Vagina (tissue), 2 donors: Measurements from ENCODE around the gene MASP2.

Experiments used
- POLR2A ChIP-seq, 2 donors: fragments of 450-650 bp; IDR thresholded peaks; one replicate each; pipeline ENCODE4 v1.6.1; 2017; ENCODE audit warnings: antibody characterized with exemption in 2 of 2, mild to moderate bottlenecking in 2 of 2, moderate library complexity in 2 of 2
- POLR2AphosphoS5 ChIP-seq, 2 donors: sonication (generic); formaldehyde crosslinking; IDR thresholded peaks; one replicate each; pipeline ENCODE4 v1.9.0; 2017; ENCODE audit warnings: antibody characterized with exemption in 2 of 2, mild to moderate bottlenecking in 2 of 2, low read depth in 1 of 2; ENCODE audit not compliant: insufficient read depth in 1 of 2
- TF ChIP-seq, protein P1 (sequence below), 3 experiments: fragments of 450-650 bp in 2 of 3; fragments of 200-600 bp in 1 of 3; sonication (generic) in 1 of 3; IDR thresholded peaks; one replicate each; pipeline ENCODE4 v1.5.1; 2017 to 2019; ENCODE audit warnings: antibody characterized with exemption in 3 of 3, mild to moderate bottlenecking in 2 of 3, moderate library complexity in 2 of 3

DNA sequence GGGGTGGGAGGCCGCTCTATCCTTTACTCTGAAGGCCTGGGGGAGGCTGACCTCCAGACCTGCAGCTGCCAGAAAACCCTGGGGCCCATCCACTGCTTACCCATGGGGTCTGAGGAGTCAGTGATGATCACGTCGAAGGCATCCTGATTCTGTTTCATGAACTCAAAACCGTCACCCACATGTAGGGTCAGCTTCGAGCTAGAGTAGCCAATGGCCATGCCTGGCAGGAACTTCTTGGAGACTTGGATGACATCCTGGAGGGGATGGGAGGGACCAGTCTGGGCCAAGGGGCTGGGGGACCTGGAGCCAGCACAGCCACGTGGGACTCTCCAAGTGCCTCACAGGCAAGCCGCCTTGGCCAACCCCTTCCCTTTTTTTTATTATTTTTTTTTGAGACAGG is 9.5 kb upstream of the MASP2 start:
- TF ChIP-seq, protein P1, sequence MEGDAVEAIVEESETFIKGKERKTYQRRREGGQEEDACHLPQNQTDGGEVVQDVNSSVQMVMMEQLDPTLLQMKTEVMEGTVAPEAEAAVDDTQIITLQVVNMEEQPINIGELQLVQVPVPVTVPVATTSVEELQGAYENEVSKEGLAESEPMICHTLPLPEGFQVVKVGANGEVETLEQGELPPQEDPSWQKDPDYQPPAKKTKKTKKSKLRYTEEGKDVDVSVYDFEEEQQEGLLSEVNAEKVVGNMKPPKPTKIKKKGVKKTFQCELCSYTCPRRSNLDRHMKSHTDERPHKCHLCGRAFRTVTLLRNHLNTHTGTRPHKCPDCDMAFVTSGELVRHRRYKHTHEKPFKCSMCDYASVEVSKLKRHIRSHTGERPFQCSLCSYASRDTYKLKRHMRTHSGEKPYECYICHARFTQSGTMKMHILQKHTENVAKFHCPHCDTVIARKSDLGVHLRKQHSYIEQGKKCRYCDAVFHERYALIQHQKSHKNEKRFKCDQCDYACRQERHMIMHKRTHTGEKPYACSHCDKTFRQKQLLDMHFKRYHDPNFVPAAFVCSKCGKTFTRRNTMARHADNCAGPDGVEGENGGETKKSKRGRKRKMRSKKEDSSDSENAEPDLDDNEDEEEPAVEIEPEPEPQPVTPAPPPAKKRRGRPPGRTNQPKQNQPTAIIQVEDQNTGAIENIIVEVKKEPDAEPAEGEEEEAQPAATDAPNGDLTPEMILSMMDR (IDR thresholded peaks at IDR 0.05) = no peak
- TF ChIP-seq POLR2AphosphoS5 (IDR thresholded peaks at IDR 0.05; ENCODE audit: insufficient read depth in 1 of 2, low read depth in 1 of 2) = no peak
- TF ChIP-seq POLR2A (IDR thresholded peaks at IDR 0.05) = no peak
